ENCODE measurements around the gene SOX8.
"Not testable (repeated sequence)": the region's sequence is repeated elsewhere in the genome, so short reads cannot be mapped to it uniquely, and the experiment has no call there.

DNA sequence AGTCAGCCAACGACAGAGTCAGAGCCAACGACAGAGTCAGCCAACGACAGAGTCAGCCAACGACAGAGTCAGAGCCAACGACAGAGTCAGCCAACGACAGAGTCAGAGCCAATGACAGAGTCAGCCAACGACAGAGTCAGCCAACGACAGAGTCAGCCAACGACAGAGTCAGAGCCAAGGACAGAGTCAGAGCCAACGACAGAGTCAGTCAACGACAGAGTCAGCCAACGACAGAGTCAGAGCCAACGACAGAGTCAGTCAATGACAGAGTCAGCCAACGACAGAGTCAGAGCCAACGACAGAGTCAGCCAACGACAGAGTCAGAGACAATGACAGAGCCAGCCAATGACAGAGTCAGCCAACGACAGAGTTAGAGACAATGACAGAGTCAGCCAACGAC is 32.8 kb upstream of the SOX8 start:
- TF ChIP-seq CTCF (IDR thresholded peaks at IDR 0.05; ENCODE audit: insufficient read depth, low read depth, low read length); EZH2 (IDR thresholded peaks at IDR 0.05; ENCODE audit: insufficient read depth, low read length): not testable (repeated sequence)
